Activated B cell treated with CpG ODN at 0.5 μM for 24 hours (primary cell): ENCODE data around the gene USH1C. TPM values are rescaled to one million over a fixed set of nuclear protein-coding genes. Genes with fewer than 3 reads are reported as not detected.

Experiments
- ATAC-seq: fragments of 200-7000 bp; cut with Tn5 transposase; one replicate; pipeline ENCODE4 v1.10.0; 2021; ENCODE audit warnings: low read depth, mild to moderate bottlenecking, moderate library complexity
- CTCF ChIA-PET: fragments of 350-600 bp; sonication (Branson Sonifier 250); formaldehyde crosslinking; loops from one replicate; lab custom pipeline; 2021; ENCODE audit warnings: antibody characterized with exemption; lab: Charles Lee
- POLR2A ChIA-PET: fragments of 350-600 bp; sonication (Branson Sonifier 250); formaldehyde crosslinking; loops from one replicate; lab custom pipeline; 2021; ENCODE audit warnings: antibody characterized with exemption; lab: Charles Lee
- DNase-seq: peaks from one replicate; pipeline ENCODE4 v3.0.0; 2022
- H3K27ac Mint-ChIP-seq: one replicate; pipeline ENCODE4 v1.8.0; 2020; ENCODE audit warnings: mixed read lengths
- H3K27me3 Mint-ChIP-seq: one replicate; pipeline ENCODE4 v1.8.0; 2021; ENCODE audit warnings: mixed read lengths
- H3K36me3 Mint-ChIP-seq: one replicate; pipeline ENCODE4 v1.8.0; 2021; ENCODE audit warnings: low read depth, mixed read lengths
- H3K4me1 Mint-ChIP-seq: one replicate; pipeline ENCODE4 v1.8.0; 2021; ENCODE audit warnings: mixed read lengths
- H3K4me3 Mint-ChIP-seq: one replicate; pipeline ENCODE4 v1.8.0; 2020; ENCODE audit warnings: mild to moderate bottlenecking, mixed read lengths
- H3K9me3 Mint-ChIP-seq: one replicate; pipeline ENCODE4 v1.8.0; 2020; ENCODE audit warnings: mixed read lengths
- intact Hi-C: fragments of 100-400 bp; cut with micrococcal nuclease; formaldehyde crosslinking; loops from one replicate; pipeline ENCODE4 v1.15.1; 2024
- total RNA-seq: library from RNA; stranded (reverse); gene quantifications from 2 replicates; pipeline ENCODE4 v1.2.3, GENCODE V29; 2022
- TF ChIP-seq, protein P1 (sequence below): fragments of 200-600 bp; IDR thresholded peaks from one replicate; pipeline ENCODE4 v1.8.0; 2022; ENCODE audit warnings: antibody characterized with exemption, mild to moderate bottlenecking

The USH1C gene
- total RNA-seq, 1 donor from 2014 or later = not detected

DNA sequence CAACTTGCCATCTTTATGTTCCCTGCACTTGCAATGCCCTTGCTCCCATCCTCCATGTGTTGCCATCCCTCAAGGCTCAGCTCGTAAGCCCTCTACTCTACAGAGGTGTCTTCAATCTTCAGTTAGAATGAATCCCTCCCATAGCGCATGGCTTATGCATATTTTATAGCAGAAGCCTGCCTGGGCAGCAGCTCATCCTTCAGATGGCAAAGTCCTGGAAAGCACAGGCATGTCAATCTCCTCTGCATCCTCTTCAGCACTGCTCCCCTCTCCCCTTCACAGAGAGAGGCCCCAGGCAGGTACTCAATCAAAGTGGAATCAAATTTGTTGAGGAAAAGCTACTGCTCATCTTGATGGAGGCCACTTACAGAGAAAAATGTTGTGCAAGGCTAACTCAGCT lies 36.4 kb downstream of the USH1C start:
- no peak for ATAC-seq
- POLR2A ChIA-PET = no interaction called here
- TF ChIP-seq, protein P1, sequence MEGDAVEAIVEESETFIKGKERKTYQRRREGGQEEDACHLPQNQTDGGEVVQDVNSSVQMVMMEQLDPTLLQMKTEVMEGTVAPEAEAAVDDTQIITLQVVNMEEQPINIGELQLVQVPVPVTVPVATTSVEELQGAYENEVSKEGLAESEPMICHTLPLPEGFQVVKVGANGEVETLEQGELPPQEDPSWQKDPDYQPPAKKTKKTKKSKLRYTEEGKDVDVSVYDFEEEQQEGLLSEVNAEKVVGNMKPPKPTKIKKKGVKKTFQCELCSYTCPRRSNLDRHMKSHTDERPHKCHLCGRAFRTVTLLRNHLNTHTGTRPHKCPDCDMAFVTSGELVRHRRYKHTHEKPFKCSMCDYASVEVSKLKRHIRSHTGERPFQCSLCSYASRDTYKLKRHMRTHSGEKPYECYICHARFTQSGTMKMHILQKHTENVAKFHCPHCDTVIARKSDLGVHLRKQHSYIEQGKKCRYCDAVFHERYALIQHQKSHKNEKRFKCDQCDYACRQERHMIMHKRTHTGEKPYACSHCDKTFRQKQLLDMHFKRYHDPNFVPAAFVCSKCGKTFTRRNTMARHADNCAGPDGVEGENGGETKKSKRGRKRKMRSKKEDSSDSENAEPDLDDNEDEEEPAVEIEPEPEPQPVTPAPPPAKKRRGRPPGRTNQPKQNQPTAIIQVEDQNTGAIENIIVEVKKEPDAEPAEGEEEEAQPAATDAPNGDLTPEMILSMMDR = no peak
- no peak for DNase-seq
- peaks cover 11% of the 10 kb centered on the region for H3K27me3 Mint-ChIP-seq
- no peaks in the 10 kb centered on the region for H3K9me3 Mint-ChIP-seq
- no peaks in the 10 kb centered on the region for H3K36me3 Mint-ChIP-seq
- H3K4me1 Mint-ChIP-seq = no peaks in the 10 kb centered on the region
- CTCF ChIA-PET = interaction anchor here (2.2 kb wide), 1 partner anchor 124 kb away, joined by 9 read pairs; no protein-coding TSS in a partner anchor
- intact Hi-C loops = no loop called here
- no peak overlapping the region for H3K4me3 Mint-ChIP-seq
- H3K27ac Mint-ChIP-seq = no peak overlapping the region

DNA sequence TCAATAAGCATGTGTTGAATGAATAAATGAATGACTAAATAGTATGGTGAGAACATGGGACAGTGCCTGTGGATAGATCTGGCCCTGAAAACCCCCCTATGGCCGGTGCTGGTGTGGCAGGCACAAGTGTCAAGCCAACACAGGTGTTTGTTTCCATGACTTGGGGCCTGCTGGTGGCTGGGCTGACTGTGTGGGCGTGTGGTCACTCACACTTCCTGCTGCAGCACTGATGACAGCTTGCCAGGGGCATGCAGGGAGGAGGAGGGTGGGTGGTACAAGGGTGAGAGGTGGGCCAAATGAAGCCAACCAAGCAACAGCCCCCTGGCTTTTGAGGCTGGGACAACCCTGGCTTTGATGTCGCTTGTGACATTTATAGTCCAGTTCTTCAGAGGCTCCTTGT lies 37.3 kb downstream of the USH1C start:
- Mint-ChIP-seq H3K27ac (no peak overlapping the region), H3K4me1 (no peaks in the 10 kb centered on the region), H3K36me3 (no peaks in the 10 kb centered on the region), H3K9me3 (no peaks in the 10 kb centered on the region), H3K4me3 (no peak overlapping the region), H3K27me3 (peaks cover 11% of the 10 kb centered on the region)
- ChIA-PET CTCF (interaction anchor here (1.5 kb wide), 1 partner anchor 12 kb away, joined by 4 read pairs; no protein-coding TSS in a partner anchor), POLR2A (no interaction called here)
- intact Hi-C loops = no loop called here
- DNase-seq = no peak
- no peak for ATAC-seq
- TF ChIP-seq, protein P1 = no peak

DNA sequence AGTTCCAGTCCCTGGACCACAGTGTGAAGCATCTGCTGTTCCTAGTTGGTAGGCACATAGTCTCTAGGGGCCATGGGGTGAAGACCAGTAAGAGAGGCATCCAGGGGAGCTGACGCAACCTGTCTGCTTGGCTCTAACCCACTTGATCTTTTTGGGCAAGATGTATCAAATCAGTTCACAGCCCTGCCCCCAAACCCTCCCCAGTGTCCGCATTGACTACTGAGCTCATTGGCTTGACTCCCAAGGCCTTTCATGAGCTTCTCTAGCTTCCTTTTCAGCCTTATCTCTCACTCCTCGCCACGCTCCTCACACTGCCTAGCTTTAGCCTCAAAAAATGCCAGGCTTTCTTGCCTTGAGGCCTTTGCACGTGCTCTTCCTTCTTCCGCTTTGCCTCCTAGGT lies 37.9 kb downstream of the USH1C start:
- DNase-seq = no peak
- ChIA-PET CTCF (interaction anchor here (1.5 kb wide), 1 partner anchor 13 kb away, joined by 4 read pairs; no protein-coding TSS in a partner anchor), POLR2A (no interaction called here)
- no peaks in the 10 kb centered on the region for H3K9me3 Mint-ChIP-seq
- H3K4me3 Mint-ChIP-seq = no peak overlapping the region
- no peaks in the 10 kb centered on the region for H3K36me3 Mint-ChIP-seq
- TF ChIP-seq, protein P1 = no peak
- H3K27ac Mint-ChIP-seq = no peak overlapping the region
- peaks cover 11% of the 10 kb centered on the region for H3K27me3 Mint-ChIP-seq
- intact Hi-C loops = no loop called here
- H3K4me1 Mint-ChIP-seq = no peaks in the 10 kb centered on the region
- ATAC-seq = no peak

DNA sequence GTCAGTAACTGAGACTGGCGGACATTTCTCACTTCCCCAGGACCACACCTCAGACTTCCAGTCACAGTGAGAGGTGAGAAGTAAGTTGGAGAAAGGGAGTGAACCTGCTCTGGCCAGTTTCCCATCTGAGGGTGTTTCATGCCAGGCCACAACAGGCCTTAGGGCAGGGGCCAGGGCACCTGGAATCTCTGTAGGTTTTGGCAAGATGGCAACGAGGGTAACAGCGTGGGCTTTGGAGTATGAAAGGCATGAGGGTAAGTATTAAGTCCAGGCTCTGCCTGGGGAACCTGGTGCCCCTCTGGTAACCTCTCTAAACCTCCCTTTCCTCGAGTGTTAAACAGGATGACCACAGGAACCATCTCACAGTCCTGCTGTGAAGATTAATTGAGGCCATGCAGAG lies 39.1 kb downstream of the USH1C start:
- TF ChIP-seq, protein P1 = no peak
- intact Hi-C loops = no loop called here
- no peak for ATAC-seq
- Mint-ChIP-seq H3K4me1 (no peaks in the 10 kb centered on the region), H3K9me3 (no peaks in the 10 kb centered on the region), H3K36me3 (no peaks in the 10 kb centered on the region), H3K27me3 (peaks cover 6% of the 10 kb centered on the region), H3K27ac (no peak overlapping the region), H3K4me3 (no peak overlapping the region)
- CTCF ChIA-PET = interaction anchor here (0.8 to 3.3 kb wide), 4 partner anchors 17 to 126 kb away, joined by 3 to 34 read pairs (median 3); no protein-coding TSS in a partner anchor
- POLR2A ChIA-PET = no interaction called here
- DNase-seq = no peak

DNA sequence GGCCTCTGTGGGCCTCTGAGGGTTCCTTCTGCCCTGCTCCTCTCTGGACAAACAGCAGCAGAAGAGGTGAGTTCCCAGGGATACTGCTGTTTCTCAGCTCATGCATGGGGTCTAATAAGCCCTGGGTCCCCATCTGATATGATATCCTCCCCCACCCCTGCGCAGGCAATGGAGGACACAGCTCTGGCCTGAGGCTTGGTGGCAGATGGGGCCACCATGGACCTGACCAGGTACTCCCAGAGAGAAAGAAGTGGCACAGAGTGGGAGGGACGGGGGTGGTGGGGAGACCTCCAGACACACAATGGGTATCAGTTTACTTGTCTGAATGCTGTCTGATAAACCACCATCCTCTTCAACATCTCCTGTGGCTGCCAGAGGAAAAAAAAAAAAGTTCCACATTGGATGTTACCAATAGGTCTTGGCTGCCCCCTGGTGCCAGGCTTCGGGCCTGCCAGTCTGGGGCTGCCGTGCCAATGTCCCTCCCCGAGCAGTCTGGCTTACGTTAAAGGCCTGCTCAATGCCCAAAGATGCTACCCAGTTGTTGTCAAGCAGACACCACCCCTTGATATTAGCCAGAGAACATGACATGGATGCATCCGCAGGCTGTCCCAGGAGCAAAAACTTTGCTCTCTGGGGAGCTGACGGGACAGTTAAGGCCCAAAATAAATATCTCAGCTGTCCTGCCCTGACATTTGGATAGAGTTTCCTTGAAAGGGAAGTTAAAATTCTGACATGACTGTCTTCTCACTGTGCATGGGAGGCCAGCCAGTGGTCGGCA lies 39.7 kb downstream of the USH1C start:
- intact Hi-C loops = loop anchor here (1.0 kb wide), 5 partner anchors 120 to 719 kb away; no protein-coding TSS in a partner anchor
- TF ChIP-seq, protein P1 = no peak
- CTCF ChIA-PET = interaction anchor here (0.6 to 3.3 kb wide), 7 partner anchors 9 to 684 kb away, joined by 3 to 34 read pairs (median 3); no protein-coding TSS in a partner anchor
- Mint-ChIP-seq H3K4me3 (no peak overlapping the region), H3K4me1 (no peaks in the 10 kb centered on the region), H3K9me3 (no peaks in the 10 kb centered on the region), H3K27me3 (peaks cover 5% of the 10 kb centered on the region), H3K27ac (no peak overlapping the region), H3K36me3 (no peaks in the 10 kb centered on the region)
- peak; percentile 57 for DNase-seq
- peak; percentile 66 for ATAC-seq
- POLR2A ChIA-PET = no interaction called here
